HG03558 (cell line): ENCODE data around the gene CMTM4.
"Not testable (repeated sequence)": the region's sequence is repeated elsewhere in the genome, so short reads cannot be mapped to it uniquely, and the experiment has no call there.

Experiments used
- ATAC-seq: cut with Tn5 transposase; IDR thresholded peaks from one replicate; pipeline ENCODE4 v1.9.1; 2021; ENCODE audit warnings: moderate number of reproducible peaks; ENCODE audit not compliant: unreplicated experiment; ENCODE audit errors: extremely low read depth

Gene CMTM4

GRCh38 chr16:66619534-66620428 is 76.8 kb downstream of the CMTM4 start:
- no peak for ATAC-seq

- no peak for ATAC-seq
Measured at GRCh38 chr16:66618588-66619375, 77.8 kb downstream of the CMTM4 start.

GRCh38 chr16:66617728-66618127 is 78.8 kb downstream of the CMTM4 start:
- no peak for ATAC-seq

GRCh38 chr16:66617010-66617434 is 79.5 kb downstream of the CMTM4 start:
- ATAC-seq: no peak

- no peak for ATAC-seq
Measured at GRCh38 chr16:66616592-66616991, 80.0 kb downstream of the CMTM4 start.

GRCh38 chr16:66616169-66616568 is 80.4 kb downstream of the CMTM4 start:
- ATAC-seq: no peak

GRCh38 chr16:66614161-66614802 is 82.3 kb downstream of the CMTM4 start:
- no peak for ATAC-seq

- no peak for ATAC-seq
Measured at GRCh38 chr16:66612422-66612821, 84.1 kb downstream of the CMTM4 start.

GRCh38 chr16:66611911-66612310 is 84.6 kb downstream of the CMTM4 start:
- not testable (repeated sequence) for ATAC-seq

- no peak for ATAC-seq
Measured at GRCh38 chr16:66610111-66610820, 86.3 kb downstream of the CMTM4 start.

GRCh38 chr16:66609139-66609510 is 87.4 kb downstream of the CMTM4 start:
- no peak for ATAC-seq

- peak; percentile 46 for ATAC-seq
Measured at GRCh38 chr16:66608241-66609138, 88.1 kb downstream of the CMTM4 start.

GRCh38 chr16:66605979-66606751 is 90.4 kb downstream of the CMTM4 start:
- peak; percentile 34 for ATAC-seq

- no peak for ATAC-seq
Measured at GRCh38 chr16:66605177-66605978, 91.2 kb downstream of the CMTM4 start.

GRCh38 chr16:66604376-66605176 is 92.0 kb downstream of the CMTM4 start, which contains the start of gene CMTM3:
Gene CMTM3, plus strand, starts transcription at chr16:66604704. Its CDS starts 102 bp downstream, at chr16:66604806.
- ATAC-seq: no peak

GRCh38 chr16:66603537-66604375 is 92.8 kb downstream of the CMTM4 start:
- no peak for ATAC-seq
